ENCODE measurements around the gene ATXN2L.

The ATXN2L gene

DNA sequence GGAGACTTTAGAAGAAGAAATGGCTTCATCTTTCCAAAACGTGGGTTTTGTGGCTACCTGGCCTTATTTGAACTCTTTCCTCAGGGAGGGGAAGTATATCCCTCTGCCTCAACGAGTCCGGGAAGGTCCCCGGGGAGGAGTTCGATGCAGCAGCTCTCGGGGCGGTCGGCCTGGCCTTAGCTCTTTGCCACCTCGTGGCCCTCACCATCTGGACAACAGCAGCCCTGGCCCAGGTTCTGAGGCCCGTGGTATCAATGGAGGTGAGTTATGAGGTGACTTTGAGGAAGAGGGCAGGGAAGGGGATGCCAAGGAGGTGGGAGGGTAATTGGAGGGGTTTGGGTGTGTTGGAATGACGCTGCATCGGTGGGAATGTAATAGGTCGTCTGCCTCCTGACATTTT lies 7.7 kb downstream of the ATXN2L start:
- Mint-ChIP-seq H3K27ac (no peak overlapping the region), H3K27me3 (no peaks in the 10 kb centered on the region), H3K4me3 (no peak overlapping the region), H3K4me1 (peaks cover 7% of the 10 kb centered on the region), H3K36me3 (peaks cover 48% of the 10 kb centered on the region), H3K9me3 (no peaks in the 10 kb centered on the region)
- ATAC-seq (ENCODE audit: low read depth) (no peak), DNase-seq (ENCODE audit: low spot score in 2 of 2) (no peak)

DNA sequence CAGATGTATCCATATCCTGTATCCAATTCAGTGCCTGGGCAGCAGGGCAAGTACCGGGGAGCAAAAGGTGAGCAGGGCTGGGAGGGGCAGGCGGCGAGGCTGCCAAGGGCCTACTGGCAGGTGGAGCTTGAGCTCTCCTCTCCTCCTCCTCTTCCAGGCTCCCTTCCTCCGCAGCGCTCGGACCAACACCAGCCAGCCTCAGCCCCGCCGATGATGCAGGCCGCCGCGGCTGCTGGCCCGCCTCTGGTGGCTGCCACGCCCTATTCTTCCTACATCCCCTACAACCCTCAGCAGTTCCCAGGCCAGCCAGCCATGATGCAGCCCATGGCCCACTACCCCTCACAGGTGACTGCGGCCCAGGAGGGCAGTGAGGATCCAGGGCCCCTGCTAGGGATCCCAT lies 11.6 kb downstream of the ATXN2L start:
- ATAC-seq (ENCODE audit: low read depth), result no peak
- no peaks in the 10 kb centered on the region for H3K9me3 Mint-ChIP-seq

DNA sequence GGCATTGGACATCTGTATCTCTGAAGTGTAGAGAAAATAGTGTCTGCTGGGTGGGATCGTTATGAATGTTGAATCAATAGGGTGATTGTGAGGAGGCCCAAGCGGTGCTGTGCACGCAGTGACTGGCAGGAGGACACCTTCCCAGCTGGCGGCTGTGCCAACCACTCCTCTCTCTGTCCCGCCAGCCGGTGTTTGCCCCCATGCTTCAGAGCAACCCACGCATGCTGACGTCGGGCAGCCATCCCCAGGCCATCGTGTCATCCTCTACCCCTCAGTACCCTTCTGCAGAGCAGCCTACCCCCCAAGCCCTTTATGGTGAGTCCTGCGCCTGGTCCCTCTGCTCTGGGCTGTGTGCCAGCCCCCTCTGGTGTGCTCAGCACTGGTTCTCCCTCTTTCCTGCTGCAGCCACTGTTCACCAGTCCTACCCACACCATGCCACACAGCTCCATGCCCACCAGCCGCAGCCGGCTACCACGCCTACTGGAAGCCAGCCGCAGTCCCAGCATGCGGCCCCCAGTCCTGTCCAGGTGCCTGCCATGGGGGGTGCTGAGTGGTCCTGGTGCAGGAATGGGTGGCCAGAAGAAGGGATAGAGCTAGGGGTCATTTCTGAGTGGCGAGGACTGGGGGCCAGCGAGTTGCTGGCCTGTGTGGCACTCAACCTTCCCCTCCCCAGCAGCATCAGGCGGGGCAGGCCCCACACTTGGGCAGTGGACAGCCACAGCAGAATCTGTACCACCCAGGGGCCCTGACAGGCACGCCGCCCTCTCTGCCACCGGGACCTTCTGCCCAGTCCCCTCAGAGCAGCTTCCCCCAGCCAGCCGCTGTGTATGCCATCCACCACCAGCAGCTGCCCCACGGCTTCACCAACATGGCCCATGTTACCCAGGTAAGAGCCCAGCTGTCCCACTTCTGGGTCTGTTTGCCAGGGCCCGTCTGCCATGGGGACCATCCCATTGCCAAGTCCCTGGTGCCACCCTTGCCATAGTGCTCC lies 12.4 kb downstream of the ATXN2L start:
- Mint-ChIP-seq H3K4me1 (peaks cover 2% of the 10 kb centered on the region), H3K9me3 (no peaks in the 10 kb centered on the region), H3K27me3 (no peaks in the 10 kb centered on the region), H3K36me3 (peaks cover 43% of the 10 kb centered on the region), H3K4me3 (no peak overlapping the region), H3K27ac (no peak overlapping the region)
- DNase-seq (ENCODE audit: low spot score in 2 of 2) (no peak), ATAC-seq (ENCODE audit: low read depth) (no peak)

More for the DNA sequence above, 11.6 kb downstream of the ATXN2L start:
- H3K4me3 Mint-ChIP-seq, result no peak overlapping the region
- peaks cover 2% of the 10 kb centered on the region for H3K4me1 Mint-ChIP-seq
- peaks cover 45% of the 10 kb centered on the region for H3K36me3 Mint-ChIP-seq
- no peak for DNase-seq (ENCODE audit: low spot score in 2 of 2)
- H3K27me3 Mint-ChIP-seq, result no peaks in the 10 kb centered on the region
- no peak overlapping the region for H3K27ac Mint-ChIP-seq

DNA sequence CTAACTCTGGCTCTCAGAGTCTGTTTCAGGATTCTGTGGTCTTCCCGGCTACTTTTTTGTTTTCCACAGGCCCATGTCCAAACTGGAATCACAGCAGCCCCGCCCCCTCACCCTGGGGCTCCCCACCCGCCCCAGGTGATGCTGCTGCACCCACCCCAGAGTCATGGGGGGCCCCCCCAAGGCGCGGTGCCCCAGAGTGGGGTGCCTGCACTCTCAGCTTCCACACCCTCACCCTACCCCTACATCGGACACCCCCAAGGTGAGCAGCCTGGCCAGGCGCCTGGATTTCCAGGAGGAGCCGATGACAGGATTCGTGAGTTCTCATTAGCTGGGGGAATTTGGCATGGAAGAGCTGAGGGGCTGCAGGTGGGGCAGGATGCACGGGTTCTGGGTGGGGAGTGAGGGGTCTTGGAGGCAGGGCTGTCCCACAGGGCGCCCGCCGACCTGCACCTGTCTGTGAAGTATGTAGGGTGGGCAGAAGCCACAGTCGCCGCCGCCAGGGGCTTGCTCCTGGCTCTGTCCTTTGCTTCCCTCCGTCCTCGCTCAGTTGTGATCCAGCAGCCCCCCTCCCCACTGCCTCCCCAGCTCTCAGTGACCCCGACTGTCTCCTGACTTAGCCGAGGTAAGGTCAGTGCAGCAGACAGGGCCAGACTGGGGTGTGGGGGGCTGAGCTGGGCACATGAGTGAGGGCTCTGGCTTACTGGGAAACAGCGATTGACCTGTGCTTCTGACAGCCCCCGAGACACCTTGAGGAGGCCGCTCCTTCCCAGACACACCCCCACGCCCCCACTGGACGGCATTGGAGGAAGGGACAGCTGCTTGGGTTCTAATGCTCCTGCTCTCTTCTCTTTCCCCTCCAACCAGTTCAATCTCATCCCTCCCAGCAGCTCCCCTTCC lies 13.3 kb downstream of the ATXN2L start:
- Mint-ChIP-seq H3K27me3 (no peaks in the 10 kb centered on the region), H3K27ac (peak overlapping the region; percentile 55), H3K4me1 (peaks cover 2% of the 10 kb centered on the region), H3K36me3 (peaks cover 36% of the 10 kb centered on the region), H3K9me3 (no peaks in the 10 kb centered on the region), H3K4me3 (no peak overlapping the region)
- ATAC-seq (ENCODE audit: low read depth) (no peak), DNase-seq (ENCODE audit: low spot score in 2 of 2) (no peak)

DNA sequence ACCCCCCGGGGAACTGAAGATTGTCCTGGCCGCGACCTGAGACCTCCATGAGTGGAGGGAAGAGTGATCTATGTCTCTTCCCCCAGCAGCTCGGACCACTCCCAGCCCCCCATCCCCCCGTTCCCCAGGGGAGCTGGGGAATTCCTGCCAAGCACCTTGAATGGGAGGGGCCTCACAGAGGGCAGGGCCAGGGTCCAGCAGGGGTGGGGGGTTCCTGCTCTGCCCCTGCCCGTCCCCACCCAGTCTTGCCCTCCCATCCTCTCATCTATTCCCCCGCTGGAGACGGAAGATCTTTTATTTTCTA lies 13.9 kb downstream of the ATXN2L start:
- H3K4me1 Mint-ChIP-seq, result peaks cover 2% of the 10 kb centered on the region
- DNase-seq (ENCODE audit: low spot score in 2 of 2) (no peak), ATAC-seq (ENCODE audit: low read depth) (peak; percentile 41)
- H3K4me3 Mint-ChIP-seq, result no peak overlapping the region
- no peaks in the 10 kb centered on the region for H3K9me3 Mint-ChIP-seq
- H3K36me3 Mint-ChIP-seq, result peaks cover 36% of the 10 kb centered on the region
- H3K27me3 Mint-ChIP-seq, result no peaks in the 10 kb centered on the region
- peak overlapping the region; percentile 55 for H3K27ac Mint-ChIP-seq

DNA sequence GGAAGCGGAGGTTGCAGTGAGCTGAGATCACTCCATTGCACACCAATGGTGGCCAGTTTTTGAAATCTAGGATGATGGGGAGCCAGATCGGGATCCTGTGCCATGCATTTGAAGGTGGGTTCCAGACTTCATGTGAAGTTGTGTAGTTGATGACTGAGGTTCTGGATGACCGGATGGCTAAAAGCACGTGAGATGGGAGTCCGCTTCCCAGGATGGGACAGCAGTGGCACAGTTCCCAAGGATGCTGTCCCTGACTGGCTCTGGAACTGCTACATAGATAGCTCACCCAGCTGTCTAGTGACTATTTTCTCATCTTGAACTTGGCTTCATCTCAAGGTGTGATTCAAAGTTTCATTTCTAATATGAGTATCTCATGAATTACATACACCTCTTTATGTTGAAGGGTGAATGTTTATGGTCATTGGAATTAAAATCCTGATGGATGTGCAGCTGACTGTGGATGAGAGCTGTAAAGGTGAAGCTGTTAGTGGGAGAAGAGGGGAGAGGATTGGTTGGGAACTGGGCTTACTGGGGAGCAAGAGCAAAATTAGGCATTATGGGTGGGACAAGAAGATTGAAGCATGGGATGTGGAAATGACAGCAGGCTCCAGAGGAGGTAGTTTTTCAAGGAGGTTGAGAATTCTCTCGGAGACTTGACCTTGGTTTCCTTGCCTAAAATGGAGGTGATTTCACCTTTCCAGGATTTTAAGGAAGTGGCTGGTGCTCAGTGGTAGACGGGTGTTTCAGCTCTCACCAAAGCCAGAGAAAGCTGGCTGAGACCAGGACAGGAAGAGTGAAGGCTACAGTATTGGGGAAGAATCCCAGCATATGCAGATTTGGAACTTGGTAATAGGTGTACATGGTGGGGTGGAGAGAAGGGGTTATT lies 15.1 kb downstream of the ATXN2L start:
- H3K27me3 Mint-ChIP-seq, result no peaks in the 10 kb centered on the region
- peak overlapping the region; percentile 1 for H3K27ac Mint-ChIP-seq
- no peak for DNase-seq (ENCODE audit: low spot score in 2 of 2)
- H3K36me3 Mint-ChIP-seq, result peaks cover 32% of the 10 kb centered on the region
- H3K4me1 Mint-ChIP-seq, result peaks cover 4% of the 10 kb centered on the region
- no peak for ATAC-seq (ENCODE audit: low read depth)
- no peaks in the 10 kb centered on the region for H3K9me3 Mint-ChIP-seq
- no peak overlapping the region for H3K4me3 Mint-ChIP-seq

- Mint-ChIP-seq H3K27ac (peak overlapping the region; percentile 1), H3K9me3 (no peaks in the 10 kb centered on the region), H3K27me3 (no peaks in the 10 kb centered on the region), H3K4me1 (peaks cover 6% of the 10 kb centered on the region), H3K36me3 (peaks cover 29% of the 10 kb centered on the region), H3K4me3 (no peak overlapping the region)
- no peak for ATAC-seq (ENCODE audit: low read depth)
- DNase-seq (ENCODE audit: low spot score in 2 of 2), result no peak
These were observed 15.7 kb downstream of the ATXN2L start for GRCh38 chr16:28838558-28838918.

DNA sequence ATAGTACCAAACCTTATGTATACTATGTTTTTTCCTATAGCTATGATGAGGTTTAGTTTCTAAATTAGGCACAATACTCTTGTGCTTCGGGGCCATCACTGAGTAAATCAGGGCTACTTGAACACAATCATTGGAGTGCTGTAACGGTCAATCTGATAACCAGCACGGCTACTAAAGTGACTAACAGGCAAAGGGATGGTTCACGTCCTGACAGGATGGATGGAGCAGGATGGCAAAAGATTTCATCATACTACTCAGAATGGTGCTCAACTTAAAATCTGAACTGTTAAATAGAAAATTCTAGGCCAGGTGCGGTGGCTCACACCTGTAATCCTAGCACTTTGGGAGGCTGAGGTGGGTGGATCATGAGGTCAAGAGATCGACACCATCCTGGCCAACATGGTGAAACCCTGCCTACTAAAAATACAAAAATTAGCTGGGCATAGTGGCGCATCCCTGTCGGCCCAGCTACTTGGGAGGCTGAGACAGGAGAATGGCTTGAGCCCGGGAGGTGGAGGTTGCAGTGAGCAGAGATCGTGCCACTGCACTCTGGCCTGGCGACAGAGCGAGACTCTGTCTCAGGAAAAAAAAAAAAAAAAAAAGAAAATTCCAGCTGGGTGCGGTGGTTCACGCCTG lies 16.3 kb downstream of the ATXN2L start:
- H3K4me1 Mint-ChIP-seq, result peaks cover 6% of the 10 kb centered on the region
- no peak for DNase-seq (ENCODE audit: low spot score in 2 of 2)
- no peak overlapping the region for H3K27ac Mint-ChIP-seq
- no peak for ATAC-seq (ENCODE audit: low read depth)
- peaks cover 26% of the 10 kb centered on the region for H3K36me3 Mint-ChIP-seq
- H3K27me3 Mint-ChIP-seq, result no peaks in the 10 kb centered on the region
- no peak overlapping the region for H3K4me3 Mint-ChIP-seq
- H3K9me3 Mint-ChIP-seq, result no peaks in the 10 kb centered on the region

DNA sequence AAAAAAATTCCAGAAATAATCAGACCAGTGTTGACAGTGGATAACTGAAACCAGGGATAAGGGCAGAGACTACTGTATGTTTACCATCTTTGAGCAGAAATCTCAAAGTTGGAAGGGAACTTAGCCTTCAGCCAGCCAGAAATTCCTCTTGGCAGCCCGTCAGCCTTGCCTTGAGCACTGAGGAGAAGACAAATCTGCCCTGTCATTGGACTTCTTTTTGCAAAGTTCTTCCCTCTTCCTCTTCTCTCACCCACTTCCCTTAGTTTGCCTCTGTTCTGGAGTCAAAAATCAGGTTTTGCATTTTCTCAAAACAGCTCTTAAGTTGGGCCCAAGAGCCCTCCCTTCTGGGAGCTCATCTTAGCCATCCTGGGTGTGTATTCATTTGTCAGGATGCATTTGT lies 17.1 kb downstream of the ATXN2L start:
- DNase-seq (ENCODE audit: low spot score in 2 of 2), result no peak

DNA sequence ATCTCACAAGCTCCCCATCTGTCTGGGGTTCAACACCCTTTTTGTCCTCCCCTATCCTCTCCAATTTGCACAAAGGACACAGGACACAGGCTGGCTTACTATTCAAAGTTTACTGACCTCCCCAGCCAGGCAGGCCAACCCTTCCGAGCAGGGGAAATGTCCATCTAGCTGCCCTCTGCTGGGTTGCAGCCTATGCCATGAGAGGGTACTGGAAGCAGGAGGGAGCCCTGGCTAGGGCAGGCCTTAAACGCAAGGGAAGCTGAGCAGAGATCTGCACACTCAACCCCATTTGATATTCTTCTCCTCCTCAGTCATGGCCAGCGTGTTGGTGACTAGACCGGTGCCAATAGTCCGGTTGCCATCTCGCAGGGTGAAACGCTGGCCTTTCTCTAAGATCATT lies 19.9 kb downstream of the ATXN2L start:
- DNase-seq (ENCODE audit: low spot score in 2 of 2) (no peak), ATAC-seq (ENCODE audit: low read depth) (no peak)
- H3K36me3 Mint-ChIP-seq, result peaks cover 16% of the 10 kb centered on the region
- H3K4me1 Mint-ChIP-seq, result peaks cover 26% of the 10 kb centered on the region
- H3K4me3 Mint-ChIP-seq, result no peak overlapping the region
- no peaks in the 10 kb centered on the region for H3K27me3 Mint-ChIP-seq
- no peak overlapping the region for H3K27ac Mint-ChIP-seq
- H3K9me3 Mint-ChIP-seq, result no peaks in the 10 kb centered on the region

More for the DNA sequence above, 17.1 kb downstream of the ATXN2L start:
- H3K27ac Mint-ChIP-seq, result no peak overlapping the region
- no peak for ATAC-seq (ENCODE audit: low read depth)
- H3K4me3 Mint-ChIP-seq, result no peak overlapping the region
- peaks cover 11% of the 10 kb centered on the region for H3K4me1 Mint-ChIP-seq
- H3K9me3 Mint-ChIP-seq, result no peaks in the 10 kb centered on the region
- H3K36me3 Mint-ChIP-seq, result peaks cover 23% of the 10 kb centered on the region
- no peaks in the 10 kb centered on the region for H3K27me3 Mint-ChIP-seq

DNA sequence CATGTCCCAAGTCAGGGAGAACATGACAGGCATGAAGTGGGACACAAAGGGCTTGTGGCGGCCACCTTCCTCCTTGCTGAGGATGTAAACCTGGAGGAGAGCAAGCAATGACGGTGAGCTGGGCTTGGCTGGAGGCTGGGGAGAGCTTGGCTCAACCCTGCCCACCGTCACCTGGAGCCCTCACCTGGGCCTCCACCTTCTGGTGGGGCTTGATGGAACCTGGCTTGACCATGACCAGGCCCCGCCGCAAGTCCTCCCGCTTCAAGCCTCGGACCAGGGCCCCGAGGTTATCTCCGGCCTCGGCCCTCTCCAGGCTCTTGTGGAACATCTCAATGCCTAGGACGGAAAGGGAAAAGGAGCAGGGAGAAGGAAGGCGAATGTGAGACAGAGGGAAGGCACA lies 21.0 kb downstream of the ATXN2L start:
- Mint-ChIP-seq H3K27ac (no peak overlapping the region), H3K27me3 (no peaks in the 10 kb centered on the region), H3K4me3 (no peak overlapping the region), H3K4me1 (peaks cover 26% of the 10 kb centered on the region), H3K36me3 (peaks cover 9% of the 10 kb centered on the region), H3K9me3 (no peaks in the 10 kb centered on the region)
- DNase-seq (ENCODE audit: low spot score in 2 of 2) (no peak), ATAC-seq (ENCODE audit: low read depth) (no peak)

DNA sequence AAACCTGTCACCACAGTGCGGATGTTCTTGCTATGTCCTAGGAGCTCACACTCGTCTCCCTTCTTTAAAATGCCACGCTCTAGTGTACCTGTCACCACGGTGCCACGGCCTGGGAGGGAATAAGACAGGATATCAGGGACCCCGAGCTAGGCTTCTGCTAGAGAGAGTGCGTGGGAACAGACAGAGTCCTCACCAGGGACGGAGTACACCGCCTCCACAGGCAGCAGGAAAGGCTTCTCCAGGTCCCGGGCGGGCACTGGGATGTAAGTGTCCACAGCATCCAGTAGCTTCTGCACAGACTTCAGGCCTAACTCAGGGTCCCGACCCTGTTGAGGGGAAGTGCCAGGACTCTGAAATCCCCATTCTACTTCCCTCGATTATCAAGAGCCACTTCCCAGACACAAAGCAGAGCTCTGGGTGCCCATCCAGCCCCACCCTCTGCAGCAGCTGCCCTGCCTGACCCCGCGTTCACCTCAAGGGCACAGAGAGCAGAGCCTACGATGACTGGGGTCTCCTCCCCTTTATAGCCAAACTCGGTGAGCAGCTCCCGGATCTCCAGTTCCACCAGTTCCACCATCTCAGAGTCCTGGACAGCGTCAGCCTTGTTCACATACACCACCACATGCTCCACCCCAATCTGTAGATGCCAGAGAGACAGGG lies 21.6 kb downstream of the ATXN2L start:
- no peak for DNase-seq (ENCODE audit: low spot score in 2 of 2)
- peaks cover 9% of the 10 kb centered on the region for H3K36me3 Mint-ChIP-seq
- peaks cover 26% of the 10 kb centered on the region for H3K4me1 Mint-ChIP-seq
- no peaks in the 10 kb centered on the region for H3K27me3 Mint-ChIP-seq
- H3K27ac Mint-ChIP-seq, result peak overlapping the region; percentile 18
- peak overlapping the region; percentile 94 for H3K4me3 Mint-ChIP-seq
- ATAC-seq (ENCODE audit: low read depth), result no peak
- H3K9me3 Mint-ChIP-seq, result no peaks in the 10 kb centered on the region

GRCh38 chr16:28845293-28845692 lies 22.5 kb downstream of the ATXN2L start:
- Mint-ChIP-seq H3K9me3 (no peaks in the 10 kb centered on the region), H3K36me3 (peaks cover 9% of the 10 kb centered on the region), H3K27ac (peak overlapping the region; percentile 18), H3K27me3 (no peaks in the 10 kb centered on the region), H3K4me3 (peak overlapping the region; percentile 94), H3K4me1 (peaks cover 26% of the 10 kb centered on the region)
- ATAC-seq (ENCODE audit: low read depth), result no peak
- no peak for DNase-seq (ENCODE audit: low spot score in 2 of 2)

Data from memory B cell (primary cell).